ENCODE results near the gene SRP54. TPM values are rescaled to one million over a fixed set of nuclear protein-coding genes. Genes with fewer than 3 reads are reported as not detected.

The SRP54 gene
- polyA plus RNA-seq, 3 donors: 24.9 to 33.6 (median 25.4) TPM

- no peak overlapping the region for H3K9ac ChIP-seq (ENCODE audit: insufficient read depth, low read length, poor library complexity, severe bottlenecking)
- no peaks in the 10 kb centered on the region for H4K20me1 ChIP-seq (ENCODE audit: insufficient read depth, low read length)
- H3K36me3 ChIP-seq (replicated peaks in 1 of 2; ENCODE audit: control insufficient read depth in 1 of 2, insufficient read depth in 2 of 2, low read length in 2 of 2): no peaks in the 10 kb centered on the region
- H3K27me3 Mint-ChIP-seq (ENCODE audit: low read depth in 3 of 3): no peaks in the 10 kb centered on the region
- peaks cover 15 to 20% of the 10 kb centered on the region in 2 donors for H3K4me1 ChIP-seq (ENCODE audit: control insufficient read depth in 1 of 2, insufficient read depth in 2 of 2, low read length in 2 of 2)
- peaks cover 0 to 2% of the 10 kb centered on the region in 2 donors for H3K36me3 Mint-ChIP-seq
- H3K27ac ChIP-seq (ENCODE audit: low read depth in 1 of 2, low read length in 2 of 2): no peak overlapping the region
- no peak overlapping the region for H3K4me3 Mint-ChIP-seq
- peaks cover 16% of the 10 kb centered on the region for H3K4me1 Mint-ChIP-seq
- H3K4me3 ChIP-seq (replicated peaks in 1 of 3; ENCODE audit: low read depth in 2 of 3, low read length in 3 of 3): no peak overlapping the region
- TF ChIP-seq, protein P1, sequence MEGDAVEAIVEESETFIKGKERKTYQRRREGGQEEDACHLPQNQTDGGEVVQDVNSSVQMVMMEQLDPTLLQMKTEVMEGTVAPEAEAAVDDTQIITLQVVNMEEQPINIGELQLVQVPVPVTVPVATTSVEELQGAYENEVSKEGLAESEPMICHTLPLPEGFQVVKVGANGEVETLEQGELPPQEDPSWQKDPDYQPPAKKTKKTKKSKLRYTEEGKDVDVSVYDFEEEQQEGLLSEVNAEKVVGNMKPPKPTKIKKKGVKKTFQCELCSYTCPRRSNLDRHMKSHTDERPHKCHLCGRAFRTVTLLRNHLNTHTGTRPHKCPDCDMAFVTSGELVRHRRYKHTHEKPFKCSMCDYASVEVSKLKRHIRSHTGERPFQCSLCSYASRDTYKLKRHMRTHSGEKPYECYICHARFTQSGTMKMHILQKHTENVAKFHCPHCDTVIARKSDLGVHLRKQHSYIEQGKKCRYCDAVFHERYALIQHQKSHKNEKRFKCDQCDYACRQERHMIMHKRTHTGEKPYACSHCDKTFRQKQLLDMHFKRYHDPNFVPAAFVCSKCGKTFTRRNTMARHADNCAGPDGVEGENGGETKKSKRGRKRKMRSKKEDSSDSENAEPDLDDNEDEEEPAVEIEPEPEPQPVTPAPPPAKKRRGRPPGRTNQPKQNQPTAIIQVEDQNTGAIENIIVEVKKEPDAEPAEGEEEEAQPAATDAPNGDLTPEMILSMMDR (IDR thresholded peaks at IDR 0.05): no peak
- no peaks in the 10 kb centered on the region for H3K27me3 ChIP-seq (ENCODE audit: control insufficient read depth in 2 of 2, insufficient read depth in 2 of 2, low read length in 2 of 2)
- intact Hi-C loops (cut with micrococcal nuclease): no loop called here
- WGBS (ENCODE audit: insufficient coverage): no CpG with 5 or more reads among the region's 3 CpGs
- no peak overlapping the region for H2AFZ ChIP-seq (ENCODE audit: insufficient read depth, low read depth, low read length, poor library complexity, severe bottlenecking)
- no peaks in the 10 kb centered on the region for H3K79me2 ChIP-seq (ENCODE audit: insufficient read depth, low read length)
- peaks cover 0 to 2% of the 10 kb centered on the region in 2 donors for H3K9me3 ChIP-seq (replicated peaks in 1 of 2; ENCODE audit: control insufficient read depth in 1 of 2, insufficient read depth in 1 of 2, low read length in 2 of 2)
- no peak overlapping the region for H3K4me2 ChIP-seq (replicated peaks; ENCODE audit: extremely low read depth, low read length, poor library complexity, severe bottlenecking)
- peaks cover 0 to 7% (median 2%) of the 10 kb centered on the region in 7 donors for H3K9me3 Mint-ChIP-seq
- DNase-seq: no peak
- H3K27ac Mint-ChIP-seq: no peak overlapping the region
Observed at GRCh38 chr14:34937876-34938275, 44.9 kb upstream of the SRP54 start.

- Histone ChIP-seq H3K4me2 (replicated peaks; ENCODE audit: extremely low read depth, low read length, poor library complexity, severe bottlenecking) (no peak overlapping the region), H3K36me3 (replicated peaks in 1 of 2; ENCODE audit: control insufficient read depth in 1 of 2, insufficient read depth in 2 of 2, low read length in 2 of 2) (peaks cover 0 to 8% of the 10 kb centered on the region in 2 donors)
- H3K27ac Mint-ChIP-seq: no peak overlapping the region
Observed at GRCh38 chr14:34943506-34943905, 39.3 kb upstream of the SRP54 start.

More at GRCh38 chr14:34943506-34943905, 39.3 kb upstream of the SRP54 start:
- H4K20me1 ChIP-seq (ENCODE audit: insufficient read depth, low read length): no peaks in the 10 kb centered on the region
- no peak overlapping the region for H3K27ac ChIP-seq (ENCODE audit: low read depth in 1 of 2, low read length in 2 of 2)
- Mint-ChIP-seq H3K27me3 (ENCODE audit: low read depth in 3 of 3) (peaks cover 0 to 2% (median 0%) of the 10 kb centered on the region in 3 donors), H3K4me3 (no peak overlapping the region), H3K36me3 (peaks cover 6 to 11% of the 10 kb centered on the region in 2 donors), H3K9me3 (peaks cover 5 to 19% (median 11%) of the 10 kb centered on the region in 7 donors), H3K4me1 (no peaks in the 10 kb centered on the region)
- intact Hi-C loops (cut with micrococcal nuclease): no loop called here
- no peaks in the 10 kb centered on the region for H3K27me3 ChIP-seq (ENCODE audit: control insufficient read depth in 2 of 2, insufficient read depth in 2 of 2, low read length in 2 of 2)
- H3K79me2 ChIP-seq (ENCODE audit: insufficient read depth, low read length): no peaks in the 10 kb centered on the region
- no peak overlapping the region for H3K9ac ChIP-seq (ENCODE audit: insufficient read depth, low read length, poor library complexity, severe bottlenecking)
- TF ChIP-seq, protein P1 (IDR thresholded peaks at IDR 0.05): no peak
- H3K9me3 ChIP-seq (replicated peaks in 1 of 2; ENCODE audit: control insufficient read depth in 1 of 2, insufficient read depth in 1 of 2, low read length in 2 of 2): peaks cover 10 to 12% of the 10 kb centered on the region in 2 donors
- DNase-seq: no peak
- H2AFZ ChIP-seq (ENCODE audit: insufficient read depth, low read depth, low read length, poor library complexity, severe bottlenecking): no peak overlapping the region
- H3K4me3 ChIP-seq (replicated peaks in 1 of 3; ENCODE audit: low read depth in 2 of 3, low read length in 3 of 3): no peak overlapping the region
- no peaks in the 10 kb centered on the region for H3K4me1 ChIP-seq (ENCODE audit: control insufficient read depth in 1 of 2, insufficient read depth in 2 of 2, low read length in 2 of 2)
